ENCODE data around the gene ACVR1.
"Not testable (repeated sequence)": the region's sequence is repeated elsewhere in the genome, so short reads cannot be mapped to it uniquely, and the experiment has no call there.

Gene ACVR1

GRCh38 chr2:157722580-157723234 lies 153.4 kb downstream of the ACVR1 start:
- TF ChIP-seq CTCF (IDR thresholded peaks at IDR 0.05; ENCODE audit: low read depth, low read length): no peak
- Histone ChIP-seq H3K36me3 (no peaks in the 10 kb centered on the region), H3K9me3 (ENCODE audit: severe bottlenecking) (no peaks in the 10 kb centered on the region), H3K4me3 (ENCODE audit: low read depth, low read length) (no peak overlapping the region), H3K27ac (no peak overlapping the region), H3K27me3 (ENCODE audit: insufficient read depth, low read depth, severe bottlenecking) (no peaks in the 10 kb centered on the region)
- DNase-seq: no peak

- Histone ChIP-seq H3K4me3 (ENCODE audit: low read depth, low read length) (no peak overlapping the region), H3K27me3 (ENCODE audit: insufficient read depth, low read depth, severe bottlenecking) (no peaks in the 10 kb centered on the region), H3K27ac (no peak overlapping the region), H3K36me3 (no peaks in the 10 kb centered on the region), H3K9me3 (ENCODE audit: severe bottlenecking) (no peaks in the 10 kb centered on the region)
- no peak for DNase-seq
- TF ChIP-seq CTCF (IDR thresholded peaks at IDR 0.05; ENCODE audit: low read depth, low read length): no peak
These were observed 155.6 kb downstream of the ACVR1 start for GRCh38 chr2:157720504-157720903.

GRCh38 chr2:157704653-157705052 lies 171.5 kb downstream of the ACVR1 start:
- not testable (repeated sequence) for H3K4me3 ChIP-seq (ENCODE audit: low read depth, low read length); H3K27me3 ChIP-seq (ENCODE audit: insufficient read depth, low read depth, severe bottlenecking); H3K9me3 ChIP-seq (ENCODE audit: severe bottlenecking); DNase-seq; H3K27ac ChIP-seq; H3K36me3 ChIP-seq

- not testable (repeated sequence) for DNase-seq; H3K36me3 ChIP-seq; H3K27ac ChIP-seq; H3K9me3 ChIP-seq (ENCODE audit: severe bottlenecking); H3K27me3 ChIP-seq (ENCODE audit: insufficient read depth, low read depth, severe bottlenecking); H3K4me3 ChIP-seq (ENCODE audit: low read depth, low read length)
These were observed 172.0 kb downstream of the ACVR1 start for GRCh38 chr2:157704148-157704547.

- Histone ChIP-seq H3K27me3 (ENCODE audit: insufficient read depth, low read depth, severe bottlenecking) (no peaks in the 10 kb centered on the region), H3K9me3 (ENCODE audit: severe bottlenecking) (no peaks in the 10 kb centered on the region), H3K27ac (no peak overlapping the region), H3K4me3 (ENCODE audit: low read depth, low read length) (no peak overlapping the region), H3K36me3 (no peaks in the 10 kb centered on the region)
- no peak for TF ChIP-seq CTCF (IDR thresholded peaks at IDR 0.05; ENCODE audit: low read depth, low read length)
- no peak for DNase-seq
These were observed 176.3 kb downstream of the ACVR1 start for GRCh38 chr2:157699806-157700205.

GRCh38 chr2:157699009-157699408 lies 177.1 kb downstream of the ACVR1 start:
- no peak for DNase-seq
- H3K36me3 ChIP-seq: no peaks in the 10 kb centered on the region
- TF ChIP-seq CTCF (IDR thresholded peaks at IDR 0.05; ENCODE audit: low read depth, low read length): no peak
- H3K27ac ChIP-seq: no peak overlapping the region
- no peaks in the 10 kb centered on the region for H3K27me3 ChIP-seq (ENCODE audit: insufficient read depth, low read depth, severe bottlenecking)
- H3K4me3 ChIP-seq (ENCODE audit: low read depth, low read length): no peak overlapping the region
- no peaks in the 10 kb centered on the region for H3K9me3 ChIP-seq (ENCODE audit: severe bottlenecking)

- Histone ChIP-seq H3K27ac (no peak overlapping the region), H3K36me3 (no peaks in the 10 kb centered on the region), H3K4me3 (ENCODE audit: low read depth, low read length) (no peak overlapping the region), H3K27me3 (ENCODE audit: insufficient read depth, low read depth, severe bottlenecking) (no peaks in the 10 kb centered on the region), H3K9me3 (ENCODE audit: severe bottlenecking) (no peaks in the 10 kb centered on the region)
- no peak for TF ChIP-seq CTCF (IDR thresholded peaks at IDR 0.05; ENCODE audit: low read depth, low read length)
- DNase-seq: no peak
These were observed 177.7 kb downstream of the ACVR1 start for GRCh38 chr2:157698430-157698829.
